Pancreas (tissue), 10 donors: ENCODE data around the gene FTO. TPM values are rescaled to one million over a fixed set of nuclear protein-coding genes. Genes with fewer than 3 reads are reported as not detected.
A peak's percentile ranks its signal among the peaks of the same experiment; 100 is the strongest.

Experiments used
- ATAC-seq, 4 donors: fragments of 200-7000 bp; cut with Tn5 transposase; one replicate each; pipeline versions ENCODE4 v1.8.0 to v1.9.1; 2020; ENCODE audit warnings: mild to moderate bottlenecking in 4 of 4, moderate library complexity in 4 of 4
- DNase-seq, 6 donors: peaks; one replicate each; pipeline ENCODE4 v3.0.0-alpha.2; 2020
- FAIRE-seq: peaks from 2 replicates; lab custom pipeline; 2012; peaks lifted over from hg19 to GRCh38; lab: Jason Lieb, UNC
- H3K27ac ChIP-seq, 4 donors: fragments of 200-600 bp; sonication (generic); 1 replicate in 3 of 4; 2 replicates in 1 of 4; pipeline versions ENCODE4 v1.5.0 to v1.8.0; 2020
- H3K27me3 ChIP-seq, 4 donors: fragments of 200-600 bp; one replicate each; pipeline ENCODE4 v1.8.0; 2021
- H3K36me3 ChIP-seq, 3 donors: fragments of 200-600 bp; sonication (generic) in 1 of 3; one replicate each; pipeline versions ENCODE4 v1.5.0 to v1.8.0; 2020 to 2021
- H3K4me1 ChIP-seq, 3 donors: fragments of 200-600 bp; one replicate each; pipeline ENCODE4 v1.8.0; 2021
- H3K4me3 ChIP-seq, 4 donors: fragments of 200-600 bp; sonication (generic) in 2 of 4; one replicate each; pipeline versions ENCODE4 v1.5.0 to v1.8.0; 2020 to 2021
- H3K9me3 ChIP-seq, 4 donors: fragments of 200-600 bp; one replicate each; pipeline ENCODE4 v1.8.0; 2021
- CTCF ChIP-seq, 4 donors: fragments of 200-600 bp; sonication (generic) in 3 of 4; IDR thresholded peaks; one replicate each; pipeline versions ENCODE4 v1.5.0 to v1.8.0; 2021; ENCODE audit warnings: antibody characterized with exemption in 4 of 4
- WGBS, 2 donors: extraction: QIAGEN DNeasy Blood & Tissue Kit; methylation state at CpG; one replicate each; pipeline ENCODE4 v1.1.7; 2013; 5-methylcytosine and 5-hydroxymethylcytosine counted together
- intact Hi-C, 3 donors: fragments of 100-400 bp; cut with DNase I; formaldehyde crosslinking; loops; one replicate each; pipeline versions ENCODE4 v1.11.1 to v1.14.2; 2022
- polyA plus RNA-seq, 2 donors: library from polyadenylated mRNA; stranded (reverse); fragments of 200-250 nt; gene quantifications; one replicate each; pipeline ENCODE4 v1.2.3, GENCODE V29; 2013
- total RNA-seq, 6 donors: library from RNA; stranded (reverse); fragmentation: NEBNext Ultra II Directional in 4 of 6; extraction: Animal tissue kit (Norgen Biotek cat#: 25700) in 4 of 6; gene quantifications; one replicate each; pipeline versions ENCODE4 v1.2.1 to v1.2.4, GENCODE V29; 2021 to 2023
- donor health status: healthy with polysubstance abuse.
- donor health status: DM: no; HTN: no; CAD: no; lungs with moderate emphysema.
- donor health status: DM: no; HTN: no; CAD: no.
- donor health status: control.
- donor health status: control.
- donor health status: Bipolar disorder and iron deficiency.
- donor health status: DM: yes; HTN: yes; CAD: no.
- donor health status: DM: no; HTN: no; CAD: no.
- donor health status: DM: no; HTN: no; CAD: no.
- donor health status: DM: yes; HTN: yes; CAD: no.

Gene FTO
- total and polyA plus RNA-seq, 8 donors: 7.6 to 45.0 (median 31.7) TPM

DNA sequence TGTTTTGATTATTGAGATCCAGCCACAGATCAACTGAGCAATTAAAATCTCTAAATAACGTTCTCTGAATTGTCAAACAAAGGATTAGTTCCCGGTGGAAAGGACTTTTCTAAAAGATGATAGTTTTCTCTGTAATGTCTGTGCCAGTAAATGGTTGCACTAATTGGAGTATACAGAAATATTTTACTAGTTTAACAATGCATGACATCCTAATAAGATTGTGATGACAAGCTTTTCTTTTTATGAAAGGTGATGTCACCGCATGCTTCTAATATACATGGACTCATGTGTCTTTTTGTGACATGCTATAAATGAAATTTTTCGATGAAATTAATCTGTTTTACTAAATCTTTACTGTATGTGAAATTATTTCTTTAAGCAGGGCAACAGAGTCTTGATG lies 371.5 kb downstream of the FTO start:
- ATAC-seq: no peak
- no peak overlapping the region for H3K27ac ChIP-seq
- no peak overlapping the region for H3K4me3 ChIP-seq
- H3K9me3 ChIP-seq: no peaks in the 10 kb centered on the region
- TF ChIP-seq CTCF (IDR thresholded peaks at IDR 0.05): no peak
- no peaks in the 10 kb centered on the region for H3K4me1 ChIP-seq
- intact Hi-C loops: no loop called here
- DNase-seq: no peak
- no peaks in the 10 kb centered on the region for H3K27me3 ChIP-seq
- WGBS, 2 donors: 88 to 93% methylated on average over 4 of the region's 4 CpGs
- FAIRE-seq: no peak
- no peaks in the 10 kb centered on the region for H3K36me3 ChIP-seq

DNA sequence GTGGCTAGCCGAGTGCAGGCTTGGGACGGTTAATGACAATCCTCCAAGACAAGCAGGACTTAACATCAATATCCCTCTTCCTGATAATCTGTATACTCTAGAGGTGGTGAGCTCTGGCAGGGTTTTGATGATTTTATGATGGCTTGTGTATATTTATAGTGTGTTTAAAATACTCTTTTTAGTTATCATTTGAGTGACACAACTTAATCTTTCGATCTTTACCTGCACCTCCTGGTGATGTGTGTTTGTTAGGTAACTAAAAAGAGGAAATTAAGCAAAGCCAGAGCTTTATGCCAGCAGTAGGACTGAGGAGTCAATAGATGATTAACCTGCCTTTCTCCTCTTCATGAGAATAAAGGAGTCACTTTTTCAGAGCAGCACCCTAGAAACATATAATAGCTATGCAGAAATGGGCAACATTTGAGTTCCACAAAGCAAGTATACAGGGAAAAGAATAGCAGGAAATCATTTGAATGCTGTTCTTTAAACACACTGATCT lies 372.1 kb downstream of the FTO start:
- Histone ChIP-seq H3K27me3 (no peaks in the 10 kb centered on the region), H3K4me3 (no peak overlapping the region), H3K4me1 (no peaks in the 10 kb centered on the region), H3K9me3 (no peaks in the 10 kb centered on the region), H3K27ac (no peak overlapping the region), H3K36me3 (no peaks in the 10 kb centered on the region)
- intact Hi-C loops: no loop called here
- ATAC-seq: peak in 1 of 4 donors; percentile 42
- no peak for DNase-seq
- no peak for TF ChIP-seq CTCF (IDR thresholded peaks at IDR 0.05)
- FAIRE-seq: no peak
- 65 to 69% methylated on average over 3 of the region's 3 CpGs for WGBS, 2 donors

DNA sequence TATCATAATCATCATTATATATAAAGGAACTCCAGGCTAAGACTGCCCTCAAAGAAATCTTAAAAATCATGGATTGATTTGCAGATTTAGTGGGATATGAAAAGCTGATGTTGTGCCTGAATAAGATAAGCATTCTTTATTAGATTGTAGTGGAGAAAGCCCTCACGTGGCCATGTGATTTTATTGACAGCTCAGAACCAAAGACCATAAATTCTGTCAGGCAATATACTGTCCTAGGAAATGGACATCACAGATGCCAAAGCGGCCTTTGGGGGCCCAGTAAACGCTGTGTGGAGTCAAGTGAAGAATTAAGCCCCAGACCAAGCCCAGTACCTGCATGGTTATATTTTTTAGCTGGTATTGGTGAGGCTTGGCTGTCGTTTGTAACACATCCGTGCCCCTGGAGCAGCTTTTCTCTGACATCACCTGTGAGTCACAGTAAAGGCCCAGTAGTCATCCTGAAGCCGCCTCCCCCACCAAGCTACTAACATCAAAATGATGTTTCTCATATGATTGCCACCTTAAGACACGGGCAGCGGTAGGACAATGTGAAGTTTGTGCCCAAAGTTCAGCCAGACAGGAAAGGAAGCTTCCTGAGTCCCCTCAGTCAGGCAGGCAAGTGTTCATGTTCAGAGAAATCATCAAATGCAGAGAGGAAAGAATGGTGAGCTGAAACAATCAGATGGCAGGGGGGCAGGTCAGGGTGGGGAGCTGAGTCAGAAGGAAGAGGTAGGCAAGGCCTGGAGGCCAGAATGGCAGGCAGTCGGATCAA lies 373.3 kb downstream of the FTO start:
- Histone ChIP-seq H3K27me3 (no peaks in the 10 kb centered on the region), H3K4me1 (no peaks in the 10 kb centered on the region), H3K4me3 (no peak overlapping the region), H3K36me3 (no peaks in the 10 kb centered on the region), H3K9me3 (no peaks in the 10 kb centered on the region), H3K27ac (no peak overlapping the region)
- no peak for TF ChIP-seq CTCF (IDR thresholded peaks at IDR 0.05)
- DNase-seq: no peak
- FAIRE-seq: no peak
- WGBS, 2 donors: 86 to 87% methylated on average over 9 of the region's 9 CpGs
- ATAC-seq: no peak
- intact Hi-C loops: no loop called here

GRCh38 chr16:54080524-54081008 lies 376.6 kb downstream of the FTO start:
- H3K4me1 ChIP-seq: no peaks in the 10 kb centered on the region
- H3K9me3 ChIP-seq: no peaks in the 10 kb centered on the region
- no peak for TF ChIP-seq CTCF (IDR thresholded peaks at IDR 0.05)
- intact Hi-C loops: no loop called here
- H3K4me3 ChIP-seq: no peak overlapping the region
- ATAC-seq: peak in 2 of 4 donors; percentile 63 to 77
- H3K36me3 ChIP-seq: no peaks in the 10 kb centered on the region
- H3K27ac ChIP-seq: no peak overlapping the region
- no peak for FAIRE-seq
- no peak for DNase-seq
- no peaks in the 10 kb centered on the region for H3K27me3 ChIP-seq
- WGBS, 2 donors: 80 to 81% methylated on average over 7 of the region's 7 CpGs

DNA sequence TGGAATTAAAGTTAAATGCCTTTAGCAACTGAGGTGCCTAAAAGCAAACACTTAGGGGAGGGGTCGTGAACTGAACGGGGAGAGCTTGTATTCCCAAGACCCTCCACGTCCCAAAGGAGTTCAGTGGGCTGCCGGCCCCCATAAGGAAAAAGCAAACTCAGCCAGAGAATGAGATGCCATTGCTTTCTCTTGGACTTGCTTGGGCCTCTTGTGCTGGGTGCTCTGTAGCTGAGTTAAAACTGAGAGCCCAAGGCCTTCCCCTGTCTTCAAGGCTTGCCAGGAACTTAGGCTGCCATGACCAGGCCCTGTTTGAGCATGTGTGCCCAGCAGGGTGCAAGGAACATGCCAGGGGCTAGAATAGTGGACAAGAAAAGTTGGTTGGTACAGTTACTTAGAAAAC lies 382.8 kb downstream of the FTO start:
- 93 to 95% methylated on average over 4 of the region's 4 CpGs for WGBS, 2 donors
- H3K27me3 ChIP-seq: no peaks in the 10 kb centered on the region
- H3K27ac ChIP-seq: no peak overlapping the region
- H3K4me3 ChIP-seq: no peak overlapping the region
- intact Hi-C loops: no loop called here
- H3K36me3 ChIP-seq: no peaks in the 10 kb centered on the region
- H3K9me3 ChIP-seq: no peaks in the 10 kb centered on the region
- no peak for TF ChIP-seq CTCF (IDR thresholded peaks at IDR 0.05)
- no peak for DNase-seq
- ATAC-seq: no peak
- no peaks in the 10 kb centered on the region for H3K4me1 ChIP-seq
- no peak for FAIRE-seq
